HepG2 (cell line): Measurements from ENCODE around the gene GMEB2. TPM values are rescaled to one million over a fixed set of nuclear protein-coding genes. Genes with fewer than 3 reads are reported as not detected.
A peak's percentile ranks its signal among the peaks of the same experiment; 100 is the strongest.

Experiments
- ARID2 ChIP-seq: sonication (generic); formaldehyde crosslinking; IDR thresholded peaks from 2 replicates; pipeline ENCODE4 v1.8.1; 2022; ENCODE audit warnings: mild to moderate bottlenecking, missing genetic modification reagents, borderline replicate concordance
- ARID4A ChIP-seq: sonication (generic); formaldehyde crosslinking; IDR thresholded peaks from 2 replicates; pipeline ENCODE4 v1.5.0; 2020; ENCODE audit warnings: mild to moderate bottlenecking, missing genetic modification reagents, borderline replicate concordance
- ATF1 ChIP-seq: IDR thresholded peaks from 2 replicates; pipeline ENCODE4 v1.6.1; 2016; ENCODE audit warnings: mild to moderate bottlenecking, control low read depth
- BCLAF1 ChIP-seq: fragments of 450-650 bp; IDR thresholded peaks from 2 replicates; pipeline ENCODE4 v1.6.1; 2017; ENCODE audit warnings: mild to moderate bottlenecking
- EP300 ChIP-seq, 3 experiments: sonication (generic) in 1 of 3; formaldehyde crosslinking in 1 of 3; IDR thresholded peaks; 2 replicates each; pipeline versions ENCODE4 v1.5.1 to v1.6.1; 2011 to 2020; ENCODE audit warnings: low read depth in 2 of 3, low read length in 2 of 3, borderline replicate concordance in 1 of 3, improper control_type of control experiment in 1 of 3, mild to moderate bottlenecking in 1 of 3, missing genetic modification reagents in 1 of 3, moderate library complexity in 1 of 3
- HES4 ChIP-seq: sonication (generic); formaldehyde crosslinking; IDR thresholded peaks from 2 replicates; pipeline ENCODE4 v1.9.0; 2021; ENCODE audit warnings: mild to moderate bottlenecking, missing genetic modification reagents, borderline replicate concordance
- MAFG ChIP-seq: sonication (generic); formaldehyde crosslinking; IDR thresholded peaks from 2 replicates; pipeline ENCODE4 v1.5.1; 2020; ENCODE audit warnings: mild to moderate bottlenecking, missing genetic modification reagents
- PHF8 ChIP-seq: sonication (generic); formaldehyde crosslinking; IDR thresholded peaks from 2 replicates; pipeline ENCODE4 v1.5.0; 2020; ENCODE audit warnings: missing genetic modification reagents
- RFXAP ChIP-seq: sonication (generic); formaldehyde crosslinking; IDR thresholded peaks from 2 replicates; pipeline ENCODE4 v1.4.0; 2020; ENCODE audit warnings: missing genetic modification reagents, borderline replicate concordance
- SMAD9 ChIP-seq: sonication (generic); formaldehyde crosslinking; IDR thresholded peaks from 2 replicates; pipeline ENCODE4 v1.5.1; 2020; ENCODE audit warnings: mild to moderate bottlenecking, missing genetic modification reagents
- TFAP4 ChIP-seq: sonication (generic); IDR thresholded peaks from 2 replicates; pipeline ENCODE4 v1.6.1; 2016; ENCODE audit warnings: low read depth, borderline replicate concordance
- TOE1 ChIP-seq: sonication (generic); formaldehyde crosslinking; IDR thresholded peaks from 2 replicates; pipeline ENCODE4 v1.4.0; 2020; ENCODE audit warnings: mild to moderate bottlenecking, missing genetic modification reagents
- TP53 ChIP-seq: sonication (generic); formaldehyde crosslinking; conservative IDR thresholded peaks from 2 replicates; pipeline ENCODE4 v1.4.0; 2020; ENCODE audit warnings: missing genetic modification reagents
- YEATS4 ChIP-seq: sonication (generic); formaldehyde crosslinking; IDR thresholded peaks from 2 replicates; pipeline ENCODE4 v1.4.0; 2020; ENCODE audit warnings: missing genetic modification reagents, borderline replicate concordance
- ZNF33A ChIP-seq: sonication (generic); formaldehyde crosslinking; IDR thresholded peaks from 2 replicates; pipeline ENCODE4 v1.5.1; 2020; ENCODE audit warnings: missing genetic modification reagents, mild to moderate bottlenecking, moderate library complexity, borderline replicate concordance
- ZNF33B ChIP-seq: sonication (generic); formaldehyde crosslinking; IDR thresholded peaks from 2 replicates; pipeline ENCODE4 v1.5.1; 2020; ENCODE audit warnings: mild to moderate bottlenecking, missing genetic modification reagents
- ZNF350 ChIP-seq: sonication (generic); formaldehyde crosslinking; IDR thresholded peaks from 2 replicates; pipeline ENCODE4 v1.4.0; 2020; ENCODE audit warnings: mild to moderate bottlenecking, low read depth, missing genetic modification reagents, borderline replicate concordance
- ZNF367 ChIP-seq: sonication (generic); formaldehyde crosslinking; IDR thresholded peaks from 2 replicates; pipeline ENCODE4 v1.4.0; 2020; ENCODE audit warnings: missing genetic modification reagents, borderline replicate concordance
- ZNF501 ChIP-seq: sonication (generic); formaldehyde crosslinking; IDR thresholded peaks from 2 replicates; pipeline ENCODE4 v1.5.1; 2020; ENCODE audit warnings: mild to moderate bottlenecking, moderate library complexity, missing genetic modification reagents
- ZNF598 ChIP-seq: sonication (generic); formaldehyde crosslinking; IDR thresholded peaks from 2 replicates; pipeline ENCODE4 v1.5.1; 2020; ENCODE audit warnings: mild to moderate bottlenecking, missing genetic modification reagents, borderline replicate concordance
- ZNF773 ChIP-seq: sonication (generic); formaldehyde crosslinking; IDR thresholded peaks from 2 replicates; pipeline ENCODE4 v1.4.0; 2020; ENCODE audit warnings: missing genetic modification reagents, borderline replicate concordance
- polyA plus RNA-seq, 8 experiments: library from polyadenylated mRNA; depleted of rRNA in 3 of 8; stranded (reverse) in 7 of 8; unstranded in 1 of 8; fragments of >200 nt; fragmentation: Illumina TruSeq in 4 of 8; extraction: Trizol in 4 of 8; gene quantifications; 2 replicates each; pipeline versions ENCODE4 v1.2.1 to v1.2.3, GENCODE V29; 2011 to 2016; ENCODE audit warnings: low read depth in 4 of 8, missing spikeins in 1 of 8, mixed read lengths in 1 of 8; ENCODE audit not compliant: insufficient read depth in 1 of 8
- total RNA-seq, 5 experiments: library from RNA; depleted of rRNA; stranded (reverse); fragments of >200 nt; fragmentation: Illumina TruSeq; extraction: Trizol; gene quantifications; 2 replicates each; pipeline ENCODE4 v1.2.3, GENCODE V29; 2016; ENCODE audit warnings: low read depth in 1 of 5

GMEB2 gene
- total and polyA plus RNA-seq, 2 of the 13 experiments (the other 11 are each of a cell fraction or from before 2014, with no cell fraction given), result 10.6 to 12.4 TPM

GRCh38 chr20:63627129-63627750 is 339 bp upstream of the GMEB2 start (continued):
- TF ChIP-seq TFAP4 (0 out of 2 replicates have a peak, but pooled peaks have one; percentile 13), ZNF350 (CRISPR knock-in tag) (peak; percentile 74; the same call in 1 of the 2 replicates), YEATS4 (CRISPR knock-in tag) (peak; percentile 91), ZNF33B (CRISPR knock-in tag) (peak; percentile 92; the same call in 1 of the 2 replicates), ZNF501 (CRISPR knock-in tag) (peak; percentile 83), HES4 (CRISPR knock-in tag) (peak; percentile 97), SMAD9 (CRISPR knock-in tag) (peak; percentile 93; the same call in 1 of the 2 replicates), ZNF33A (CRISPR knock-in tag) (no peak), ARID2 (CRISPR knock-in tag) (peak; percentile 89; the same call in 1 of the 2 replicates), ZNF773 (CRISPR knock-in tag) (peak; percentile 94; the same call in 1 of the 2 replicates), ARID4A (peak; percentile 95), ZNF598 (CRISPR knock-in tag) (peak; percentile 80; the same call in 1 of the 2 replicates), ATF1 (CRISPR knock-in tag) (no peak), RFXAP (CRISPR knock-in tag) (peak; percentile 93), EP300 (IDR thresholded peaks at IDR 0.05; ENCODE audit: low read depth in 2 of 2, low read length in 2 of 2) (peak in 1 of 2 experiments; percentile 51; a peak in 1 of 4 replicates), EP300 (CRISPR knock-in tag; IDR thresholded peaks at IDR 0.05; ENCODE audit: borderline replicate concordance) (peak; percentile 76), PHF8 (CRISPR knock-in tag) (peak; percentile 88), BCLAF1 (no peak), MAFG (0 out of 2 replicates have a peak, but pooled peaks have one; percentile 56), TOE1 (CRISPR knock-in tag) (peak; percentile 64; the same call in 1 of the 2 replicates), ZNF367 (peak; percentile 92; the same call in 1 of the 2 replicates), TP53 (CRISPR knock-in tag) (peak; percentile 85)
